MV-4-11 (cell line): ENCODE data around the gene GPR108.
"Not testable (repeated sequence)": the region's sequence is repeated elsewhere in the genome, so short reads cannot be mapped to it uniquely, and the experiment has no call there.

Experiments used
- DNase-seq: peaks from one replicate; lab custom pipeline; 2025; lab: John Stamatoyannopoulos, UW

The GPR108 gene

GRCh38 chr19:6737284-6737872, at the start of gene GPR108:
Gene GPR108, minus strand, starts transcription at chr19:6737580. Its CDS starts 4 bp downstream, at chr19:6737576.
- DNase-seq, result peak; percentile 100

GRCh38 chr19:6779206-6779605, 41.8 kb upstream of the GPR108 start:
- no peak for DNase-seq

- no peak for DNase-seq
Observed at GRCh38 chr19:6778386-6778785, 41.0 kb upstream of the GPR108 start.

DNA sequence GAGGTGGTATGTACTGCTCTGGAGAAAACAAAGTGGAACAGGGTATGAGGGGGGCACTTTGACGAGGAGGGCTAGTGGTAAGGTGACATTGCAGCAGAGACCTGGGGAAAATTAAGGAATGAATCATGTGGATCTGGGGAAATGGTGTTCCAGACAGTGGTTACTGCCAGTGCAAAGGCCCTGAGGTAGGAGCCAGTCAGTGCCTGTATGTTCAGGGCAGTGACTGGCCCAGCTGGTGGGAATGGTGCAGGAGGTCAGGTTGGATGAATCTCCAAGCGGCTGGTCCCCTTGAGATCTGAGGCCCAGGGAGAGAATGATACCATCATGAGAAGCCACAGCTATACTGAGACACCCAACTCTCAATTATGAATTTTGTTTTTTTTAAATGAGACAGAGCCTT, 40.1 kb upstream of the GPR108 start:
- no peak for DNase-seq

GRCh38 chr19:6776999-6777398, 39.6 kb upstream of the GPR108 start:
- DNase-seq, result no peak

GRCh38 chr19:6776045-6776444, 38.7 kb upstream of the GPR108 start:
- not testable (repeated sequence) for DNase-seq

- peak; percentile 93 for DNase-seq
Observed at GRCh38 chr19:6774821-6775707, 37.7 kb upstream of the GPR108 start.

DNA sequence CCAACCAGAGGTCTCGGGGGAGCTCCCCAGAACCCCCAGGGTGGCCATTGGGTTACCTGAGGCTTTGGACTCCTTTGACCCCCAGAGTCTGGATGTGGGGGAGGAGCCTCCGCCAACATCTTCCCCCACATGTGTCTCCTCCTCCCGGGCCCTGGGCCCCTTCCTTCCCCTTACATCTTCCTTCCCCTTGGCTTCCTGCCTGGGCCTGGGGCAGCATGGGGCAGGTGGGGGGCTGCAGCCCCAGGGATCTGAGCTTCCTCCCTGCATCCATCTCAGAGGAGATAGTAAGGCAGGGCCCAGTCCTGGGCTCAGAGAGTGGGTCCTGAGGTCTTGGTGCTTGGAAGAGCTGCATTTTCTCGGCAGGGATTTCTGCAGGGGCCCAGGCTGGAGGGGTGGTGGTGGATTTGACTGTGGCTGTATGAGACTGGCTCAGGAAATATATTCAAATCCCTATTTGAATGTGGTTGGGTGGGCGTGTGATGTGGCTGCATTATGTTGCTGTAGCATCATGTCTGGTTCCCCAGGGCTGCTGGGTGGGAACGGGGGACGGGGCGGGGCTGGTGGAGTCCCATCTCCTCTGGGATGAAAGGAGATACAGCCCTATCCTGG, 36.0 kb upstream of the GPR108 start:
- DNase-seq, result peak; percentile 57

GRCh38 chr19:6772866-6773322, 35.5 kb upstream of the GPR108 start:
- DNase-seq, result no peak

DNA sequence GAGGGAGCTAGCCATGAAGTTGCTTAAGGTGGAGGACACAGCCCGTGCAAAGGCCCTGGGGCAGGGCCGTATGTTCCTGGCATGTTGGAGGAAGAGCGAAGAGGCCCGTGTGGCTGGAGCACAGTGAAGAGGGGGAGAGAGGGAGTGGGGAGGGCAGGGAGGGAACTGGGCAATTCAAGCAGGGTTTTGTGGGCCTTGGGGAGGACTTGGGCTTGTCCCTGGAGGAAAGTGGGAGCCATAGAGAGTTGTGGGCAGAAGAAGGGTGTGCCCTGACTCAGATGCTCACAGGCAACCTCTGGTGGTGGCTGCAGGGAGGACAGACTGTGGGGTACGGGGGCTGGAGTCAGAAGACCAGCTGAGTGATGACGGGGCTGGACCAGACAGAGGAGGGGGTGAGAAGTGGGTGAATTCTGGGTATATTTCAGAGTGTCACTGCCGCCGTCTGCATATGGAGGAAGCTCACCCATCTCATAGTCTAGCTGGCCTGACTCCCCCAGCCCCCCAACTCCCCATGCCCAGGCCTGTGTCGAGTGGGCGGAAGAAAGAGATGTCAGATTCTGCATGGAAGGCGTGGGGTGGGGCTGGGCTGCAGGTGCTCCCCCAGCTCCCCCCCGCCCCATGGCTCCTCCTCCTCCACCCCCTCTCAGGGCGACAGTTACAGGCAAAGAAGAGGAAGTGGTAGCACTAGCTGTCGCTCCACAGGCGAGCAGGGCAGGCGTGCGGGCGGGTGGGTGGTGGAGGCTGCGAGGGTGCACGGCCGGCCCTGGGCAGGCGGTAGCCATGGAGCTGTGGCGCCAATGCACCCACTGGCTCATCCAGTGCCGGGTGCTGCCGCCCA, 34.9 kb upstream of the GPR108 start, which contains the start of gene VAV1:
TSS of gene VAV1 (plus strand) at position 681 of the 838 bp plus-strand sequence. CDS start at position 781, 100 bp downstream.
- DNase-seq, result peak; percentile 90

GRCh38 chr19:6771648-6772027, 34.3 kb upstream of the GPR108 start:
- not testable (repeated sequence) for DNase-seq

DNA sequence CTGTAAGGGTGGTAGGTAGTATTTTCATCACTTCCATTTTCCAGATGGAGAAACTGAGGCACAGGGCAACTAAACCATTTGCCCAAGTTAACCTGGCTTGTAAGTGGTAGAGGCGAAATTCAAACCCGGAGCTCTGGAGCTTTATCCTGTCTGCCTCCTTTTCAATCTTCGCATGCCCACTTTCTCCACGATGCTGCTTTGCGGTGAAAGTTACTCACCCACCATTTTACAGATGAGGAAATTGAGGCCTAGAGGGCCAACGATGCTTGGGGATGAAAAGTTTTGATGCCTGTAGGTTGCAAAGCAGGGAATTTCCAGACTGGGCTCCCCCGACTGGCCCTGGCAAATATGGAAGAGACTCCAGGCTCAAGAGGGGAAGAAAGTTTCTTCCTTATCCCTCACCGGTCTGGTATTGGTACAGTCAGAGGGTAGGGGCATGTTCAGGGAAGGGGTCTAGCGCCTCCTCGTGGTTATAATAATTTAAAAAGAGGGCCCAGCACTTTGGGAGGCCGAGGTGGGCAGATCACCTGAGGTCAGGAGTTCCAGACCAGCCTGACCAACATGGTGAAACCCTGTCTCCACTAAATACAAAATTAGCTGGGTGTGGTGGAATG, 31.7 kb upstream of the GPR108 start:
- DNase-seq, result peak; percentile 13

- DNase-seq, result no peak
Observed at GRCh38 chr19:6768236-6768785, 30.9 kb upstream of the GPR108 start.

GRCh38 chr19:6767357-6768235, 30.2 kb upstream of the GPR108 start, which contains the start of gene SH2D3A:
Gene SH2D3A, minus strand, starts transcription at chr19:6767435. Its CDS starts 3,687 bp downstream, at chr19:6763748.
- DNase-seq, result peak; percentile 87

DNA sequence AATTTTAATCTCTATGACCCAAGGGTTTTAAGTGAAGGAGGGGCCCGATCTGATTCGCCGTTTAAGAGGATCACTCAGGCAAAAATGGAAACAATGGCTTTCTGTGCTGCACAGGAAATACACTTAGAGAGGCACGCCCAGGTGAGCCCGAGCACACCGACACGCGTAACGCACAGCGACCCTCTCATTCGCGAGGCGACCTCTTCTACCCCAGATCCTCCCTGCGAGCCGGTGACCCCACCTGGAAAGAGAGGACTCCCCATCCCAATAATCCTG, 29.6 kb upstream of the GPR108 start:
- DNase-seq, result no peak

GRCh38 chr19:6766357-6767080, 29.1 kb upstream of the GPR108 start:
- no peak for DNase-seq

GRCh38 chr19:6765738-6766356, 28.5 kb upstream of the GPR108 start:
- DNase-seq, result no peak

GRCh38 chr19:6762253-6762797, 24.9 kb upstream of the GPR108 start:
- DNase-seq, result not testable (repeated sequence)
